ENCODE results near the gene SPINK1.
"Not testable (repeated sequence)": the region's sequence is repeated elsewhere in the genome, so short reads cannot be mapped to it uniquely, and the experiment has no call there.

SPINK1 gene

GRCh38 chr5:147803926-147804325 is 27.5 kb downstream of the SPINK1 start:
- DNase-seq: no peak

GRCh38 chr5:147803161-147803560 is 28.3 kb downstream of the SPINK1 start:
- DNase-seq: not testable (repeated sequence)

DNA sequence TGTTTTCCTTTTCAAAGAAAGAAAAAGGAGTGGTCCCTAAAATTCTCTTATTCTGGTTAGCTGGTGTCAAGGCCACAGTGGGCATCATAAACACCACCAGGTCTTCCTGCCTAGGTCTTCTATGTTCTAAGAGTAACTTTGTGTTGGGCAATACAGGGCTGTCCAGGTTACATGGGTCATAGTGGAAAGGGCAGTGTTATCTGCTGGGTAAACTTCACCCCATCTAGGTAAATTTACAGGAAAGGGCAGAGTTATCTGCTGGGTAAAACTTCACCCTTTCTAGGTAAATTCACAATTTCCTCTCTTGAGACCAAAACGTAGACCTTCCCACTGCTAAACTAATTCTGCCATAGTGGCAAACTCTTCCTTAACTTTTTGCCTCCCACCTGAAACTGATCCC is 30.0 kb downstream of the SPINK1 start:
- no peak for DNase-seq

GRCh38 chr5:147800491-147800890 is 31.0 kb downstream of the SPINK1 start:
- no peak for DNase-seq

DNA sequence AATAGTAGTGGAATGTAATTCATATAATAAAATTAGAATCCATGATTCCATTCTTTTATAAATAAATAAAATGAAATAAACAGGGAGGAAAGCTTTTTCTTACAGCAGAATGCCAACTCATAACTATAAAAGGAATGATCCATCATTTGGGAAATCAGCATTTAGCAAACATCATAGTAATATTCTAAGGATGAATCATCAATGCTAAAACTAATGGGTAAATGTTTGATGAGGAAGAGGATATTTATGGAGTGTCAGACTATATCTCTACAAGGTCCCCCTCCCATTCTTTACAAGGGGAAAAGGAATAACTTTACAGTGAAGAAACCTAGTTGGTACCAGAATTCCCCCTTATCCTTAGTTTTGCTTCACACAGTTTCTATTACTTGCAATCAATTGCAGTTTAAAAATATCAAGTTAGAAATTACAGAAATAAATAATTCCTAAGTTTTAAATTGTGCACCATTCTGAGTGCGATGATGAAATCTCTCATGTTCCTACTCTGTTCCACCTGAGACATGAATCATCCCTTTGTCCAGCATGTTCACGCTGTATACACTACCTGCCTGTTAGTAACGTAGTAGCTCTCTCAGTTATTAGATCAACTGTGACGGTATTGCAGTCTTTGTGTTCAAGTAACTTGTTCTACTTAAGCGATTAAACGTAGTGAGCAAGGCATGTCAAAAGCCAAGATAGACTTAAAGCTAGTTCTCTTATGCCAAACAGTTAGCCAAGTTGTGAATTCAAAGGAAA is 34.7 kb downstream of the SPINK1 start:
- DNase-seq: no peak

GRCh38 chr5:147791181-147791580 is 40.3 kb downstream of the SPINK1 start:
- DNase-seq: no peak

GRCh38 chr5:147789820-147790219 is 41.7 kb downstream of the SPINK1 start:
- no peak for DNase-seq

DNA sequence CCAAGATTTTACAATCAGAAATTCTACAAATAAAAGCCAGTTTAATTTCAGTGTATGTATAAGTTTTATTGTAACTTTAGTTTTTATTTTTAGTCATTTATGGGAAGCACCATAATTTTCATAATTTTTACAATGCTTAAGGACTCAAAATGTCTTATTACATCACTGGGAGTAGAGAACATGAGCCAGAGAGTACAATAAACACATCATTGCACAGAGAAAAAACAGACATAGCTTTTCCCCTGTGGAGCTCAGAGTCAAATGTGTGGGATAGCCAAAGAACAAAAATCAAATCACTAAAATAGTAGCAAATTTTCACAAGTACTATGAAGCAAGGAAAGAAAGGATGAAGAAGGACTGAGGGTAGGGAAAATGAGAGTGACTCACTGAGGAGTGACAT is 43.4 kb downstream of the SPINK1 start:
- DNase-seq: no peak

- DNase-seq: no peak
Observed at GRCh38 chr5:147786142-147786541, 45.3 kb downstream of the SPINK1 start.

GRCh38 chr5:147784146-147784987 is 47.1 kb downstream of the SPINK1 start:
- no peak for DNase-seq

GRCh38 chr5:147782110-147783028 is 49.1 kb downstream of the SPINK1 start, which contains the start of gene JAKMIP2:
Gene JAKMIP2 (minus strand): TSS chr5:147782728. CDS start chr5:147671806, 110,922 bp downstream.
- peak; percentile 95 for DNase-seq

DNA sequence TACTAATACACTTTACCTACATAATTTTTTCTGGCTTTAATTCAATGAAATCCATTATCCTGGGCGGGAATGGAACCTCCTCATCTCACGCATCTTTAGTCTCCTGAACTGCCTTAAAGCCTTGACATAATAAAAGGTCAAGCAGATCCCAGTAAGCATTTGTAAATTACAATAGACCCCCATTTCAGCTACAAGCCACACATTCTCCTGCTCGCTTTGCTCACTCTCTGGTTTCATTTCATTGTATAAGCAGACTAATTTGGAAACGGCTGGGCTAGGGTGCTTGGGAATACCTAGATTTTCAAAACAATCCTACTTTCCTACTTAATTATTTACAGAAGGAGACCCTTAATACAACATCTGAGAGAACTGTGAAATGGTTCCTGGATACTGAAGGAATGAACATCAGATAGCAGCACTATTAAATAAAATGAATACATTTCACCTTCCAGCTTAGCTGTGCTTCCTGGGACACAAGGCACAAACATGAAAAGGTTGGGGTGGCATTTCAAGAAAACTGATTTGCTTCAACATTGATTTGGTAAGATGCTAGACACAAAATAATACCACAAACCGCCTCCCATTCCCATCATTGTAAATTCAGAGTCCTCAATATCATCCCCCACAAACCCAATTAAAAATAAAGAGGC is 50.4 kb downstream of the SPINK1 start:
- DNase-seq: no peak

DNA sequence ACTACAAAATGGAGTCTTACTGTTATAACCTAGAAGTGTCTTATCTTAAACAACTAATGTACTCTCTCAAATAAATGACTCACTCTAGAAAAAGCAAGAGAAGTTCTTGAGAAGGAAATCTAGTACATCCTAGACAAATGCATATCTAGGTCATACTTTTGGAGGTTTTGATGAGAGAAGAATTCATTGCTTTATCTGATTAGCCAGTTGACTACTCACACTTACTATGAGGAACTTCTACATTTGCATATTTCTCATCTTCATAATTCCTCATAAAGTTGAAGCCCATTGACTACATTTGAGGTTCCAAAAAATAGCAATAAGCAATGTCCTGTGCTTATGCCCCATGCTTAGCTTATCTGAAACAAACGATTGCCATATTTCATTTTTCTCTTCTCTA is 51.8 kb downstream of the SPINK1 start:
- no peak for DNase-seq

GRCh38 chr5:147776989-147777388 is 54.5 kb downstream of the SPINK1 start:
- DNase-seq: no peak
